HUDEP-2 (cell line): ENCODE data around the gene CTSS.
"Not testable (repeated sequence)": the region's sequence is repeated elsewhere in the genome, so short reads cannot be mapped to it uniquely, and the experiment has no call there.

Experiments used
- DNase-seq, 76 experiments: peaks; one replicate each; lab custom pipeline; 2025; ENCODE audit not compliant: unreplicated experiment in 76 of 76; lab: John Stamatoyannopoulos, UW

The CTSS gene

GRCh38 chr1:150775931-150776505 lies 10.4 kb upstream of the CTSS start:
- not testable (repeated sequence) for DNase-seq

GRCh38 chr1:150775276-150775675 lies 9.7 kb upstream of the CTSS start:
- DNase-seq = no peak

GRCh38 chr1:150772326-150772725 lies 6.7 kb upstream of the CTSS start:
- no peak for DNase-seq

GRCh38 chr1:150767704-150768103 lies 2.1 kb upstream of the CTSS start:
- not testable (repeated sequence) for DNase-seq

GRCh38 chr1:150765977-150766301 lies 361 bp upstream of the CTSS start:
- DNase-seq = not testable (repeated sequence)

- DNase-seq = no peak
These were observed 919 bp downstream of the CTSS start for GRCh38 chr1:150764617-150765101.

DNA sequence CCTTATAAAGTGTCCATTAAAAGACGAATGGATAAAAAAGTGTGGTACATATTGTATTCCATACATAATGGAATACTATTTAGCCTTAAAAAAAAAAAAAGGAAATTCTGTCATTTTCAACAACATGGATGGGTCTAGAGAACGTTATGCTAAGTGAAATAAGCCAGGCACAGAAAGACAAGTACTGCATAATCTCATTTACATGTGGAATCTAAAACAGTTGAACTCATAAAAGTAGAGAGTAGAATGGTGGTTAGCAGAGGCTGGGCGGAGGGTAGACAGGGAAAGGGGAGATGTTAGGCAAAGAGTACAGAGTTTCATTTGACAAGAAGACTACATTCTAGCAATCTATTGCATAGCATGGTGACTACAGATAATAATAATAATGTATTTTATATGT lies 2.6 kb downstream of the CTSS start:
- no peak for DNase-seq

DNA sequence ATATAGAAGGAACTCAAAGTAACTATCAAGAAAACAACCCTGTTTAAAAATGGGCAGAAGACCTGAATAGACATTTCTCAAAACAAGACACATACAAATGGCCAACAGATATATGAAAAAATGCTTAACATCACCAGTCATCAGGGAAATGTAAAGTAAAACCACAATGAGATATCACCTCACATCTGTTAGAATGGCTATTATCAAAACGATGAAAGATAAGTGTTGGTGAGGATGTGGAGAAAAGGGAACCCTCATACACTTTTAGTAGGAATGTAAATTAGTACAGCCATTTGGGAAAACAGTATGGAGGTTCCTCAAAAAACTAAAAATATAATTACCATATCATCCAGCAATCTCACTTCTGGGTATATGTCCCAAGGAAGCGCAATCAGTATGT lies 3.0 kb downstream of the CTSS start:
- no peak for DNase-seq

DNA sequence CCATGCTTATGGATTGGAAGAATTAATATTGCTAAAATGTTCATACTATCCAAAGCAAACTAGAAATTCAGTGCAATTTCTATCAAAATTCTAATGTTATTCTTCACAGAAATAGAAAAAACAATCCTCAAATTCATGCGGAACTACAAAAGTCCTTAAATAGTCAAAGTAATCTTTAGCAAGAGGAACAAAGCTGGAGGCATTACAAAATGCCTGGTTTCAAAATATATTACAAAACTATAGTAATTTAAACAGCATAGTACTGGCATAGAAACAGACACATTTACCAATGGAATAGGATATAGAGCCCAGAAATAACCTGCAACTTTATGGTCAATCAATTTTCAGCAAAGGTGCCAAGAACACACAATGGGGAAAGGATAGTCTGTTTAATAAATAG lies 3.8 kb downstream of the CTSS start:
- DNase-seq = no peak

GRCh38 chr1:150760013-150760412 lies 5.6 kb downstream of the CTSS start:
- DNase-seq = no peak

DNA sequence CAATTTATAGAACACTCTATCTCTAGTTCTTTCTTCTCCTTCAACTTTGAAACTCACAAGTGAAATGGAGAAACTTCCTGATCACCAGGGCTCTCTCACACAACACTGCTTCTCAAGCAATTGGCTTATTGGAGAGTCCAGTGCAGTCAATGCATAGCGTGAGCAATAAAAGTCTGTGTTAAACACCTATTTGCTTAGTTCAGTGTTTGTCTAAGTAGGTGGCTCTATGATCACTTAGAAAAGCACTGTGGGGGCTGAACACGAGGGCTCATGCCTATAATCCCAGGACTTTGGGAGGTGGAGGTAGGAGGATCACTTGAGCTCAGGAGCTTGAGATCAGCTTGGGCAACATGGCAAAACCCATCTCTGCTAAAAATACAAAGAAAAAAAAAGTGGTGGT lies 12.2 kb downstream of the CTSS start:
- DNase-seq = no peak

- DNase-seq = no peak
These were observed 14.1 kb downstream of the CTSS start for GRCh38 chr1:150751443-150751842.

- DNase-seq = no peak
These were observed 15.8 kb downstream of the CTSS start for GRCh38 chr1:150749720-150750311.

DNA sequence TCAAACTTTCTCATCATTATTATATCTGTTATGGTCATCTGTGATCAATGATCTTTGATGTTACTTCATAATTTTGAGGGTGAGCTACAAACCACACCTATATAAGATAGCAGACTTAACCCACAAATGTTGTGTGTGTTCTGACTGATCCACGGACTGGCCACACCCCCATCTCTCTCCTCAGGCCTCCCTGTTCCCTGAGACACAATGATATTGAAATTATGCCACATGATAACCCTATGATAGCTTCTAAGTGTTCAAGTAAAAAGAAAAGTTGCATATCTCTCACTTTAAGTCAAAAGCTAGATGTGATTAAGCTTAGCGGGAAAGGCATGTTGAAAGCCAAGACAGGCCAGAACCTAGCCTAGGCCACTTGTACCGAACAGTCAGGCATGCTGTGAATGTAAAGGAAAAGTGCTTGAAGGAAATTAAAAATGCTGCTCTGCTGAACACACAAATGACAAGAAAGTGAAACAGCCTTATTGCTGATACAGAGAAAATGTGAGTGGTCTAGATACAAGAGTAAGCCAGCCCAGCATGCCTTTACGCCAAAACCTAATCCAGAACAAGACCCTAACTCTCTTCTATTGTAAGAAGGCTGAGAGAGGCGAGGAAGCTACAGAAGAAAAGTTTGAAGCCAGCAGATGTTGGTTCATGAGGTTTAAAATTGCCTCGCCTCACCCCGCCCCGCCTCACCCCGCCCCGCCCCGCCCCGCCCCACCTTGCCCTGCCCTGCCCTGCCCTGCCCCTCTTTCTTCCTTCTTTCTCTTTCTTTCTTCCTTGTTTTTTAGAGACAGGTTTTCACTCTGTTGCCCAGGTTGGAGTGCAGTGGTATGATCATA lies 16.5 kb downstream of the CTSS start:
- DNase-seq = peak in 29 of 76 experiments; percentile 3 to 56 (median 16)

DNA sequence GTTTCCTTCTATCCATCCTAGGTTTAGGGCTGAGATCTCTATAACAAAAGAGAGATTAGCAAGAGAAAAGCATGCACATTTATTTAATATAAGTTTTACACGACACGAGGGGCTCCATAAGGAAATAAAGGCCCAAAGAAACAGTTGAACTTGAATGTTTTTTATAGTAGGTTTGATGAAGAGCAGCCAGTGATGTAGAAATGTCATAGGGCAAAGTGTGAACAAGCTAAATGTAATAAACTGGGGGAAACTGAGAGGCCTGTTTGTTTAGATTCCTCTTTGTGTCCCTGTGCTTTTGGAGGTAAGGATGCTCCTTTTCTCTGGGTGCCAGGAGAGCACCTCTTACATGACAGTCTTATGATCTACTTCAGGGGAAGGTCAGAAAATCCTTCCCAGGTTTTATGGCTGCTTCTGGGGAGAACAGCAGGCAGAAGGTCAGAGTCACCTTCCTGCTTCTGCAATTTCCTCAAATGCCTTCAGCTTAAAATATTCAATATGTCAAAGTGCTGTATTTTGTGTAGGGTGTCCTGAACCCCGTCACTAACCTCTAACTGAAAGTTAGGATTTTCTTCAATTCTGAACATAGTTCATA lies 35.4 kb downstream of the CTSS start:
- DNase-seq = no peak

GRCh38 chr1:150724336-150724735 lies 41.2 kb downstream of the CTSS start:
- DNase-seq = no peak

GRCh38 chr1:150720703-150721102 lies 44.9 kb downstream of the CTSS start, which contains the start of gene HORMAD1:
TSS of gene HORMAD1 (minus strand) at chr1:150720895. CDS start at chr1:150719505, 1,390 bp downstream.
- no peak for DNase-seq

GRCh38 chr1:150720098-150720497 lies 45.5 kb downstream of the CTSS start:
- no peak for DNase-seq

GRCh38 chr1:150718225-150718891 lies 47.2 kb downstream of the CTSS start:
- DNase-seq = no peak

DNA sequence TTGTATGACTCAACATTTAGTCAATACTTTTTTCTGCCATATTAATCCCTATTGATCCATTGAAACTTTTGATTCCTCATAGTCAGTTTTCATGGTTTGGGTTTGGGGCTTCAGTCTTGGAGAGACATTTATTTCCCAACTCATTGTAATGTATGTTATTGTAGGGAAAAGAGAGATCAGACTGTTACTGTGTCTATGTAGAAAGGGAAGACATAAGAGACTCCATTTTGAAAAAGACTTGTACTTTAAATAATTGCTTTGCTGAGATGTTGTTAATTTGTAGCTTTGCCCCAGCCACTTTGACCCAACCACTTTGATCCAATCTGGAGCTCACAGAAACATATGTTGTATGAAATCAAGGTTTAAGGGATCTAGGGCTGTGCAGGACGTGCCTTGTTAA lies 56.5 kb downstream of the CTSS start:
- not testable (repeated sequence) for DNase-seq

- no peak for DNase-seq
These were observed 57.0 kb downstream of the CTSS start for GRCh38 chr1:150708595-150708994.
